ENCODE data around the gene ZC3H7A. TPM values are rescaled to one million over a fixed set of nuclear protein-coding genes. Genes with fewer than 3 reads are reported as not detected.

Gene ZC3H7A
- total RNA-seq, 1 experiment from 2014 or later = 70.9 TPM

- Mint-ChIP-seq H3K4me1 (ENCODE audit: low read depth, unreplicated experiment) (peaks cover 49% of the 10 kb centered on the region), H3K27me3 (ENCODE audit: unreplicated experiment) (no peaks in the 10 kb centered on the region), H3K27ac (ENCODE audit: unreplicated experiment) (peak overlapping the region; percentile 47), H3K9me3 (ENCODE audit: low read depth, unreplicated experiment) (no peaks in the 10 kb centered on the region), H3K4me3 (ENCODE audit: low read depth, unreplicated experiment) (no peak overlapping the region), H3K36me3 (ENCODE audit: insufficient read depth, unreplicated experiment) (peaks cover 52% of the 10 kb centered on the region)
- no peak for DNase-seq
- intact Hi-C loops (cut with micrococcal nuclease; ENCODE audit: unreplicated experiment) = loop anchor here (5.0 kb wide), 1 partner anchor 186 kb away; no protein-coding TSS in a partner anchor
- CTCF ChIA-PET = interaction anchor here (0.6 to 0.7 kb wide), 4 partner anchors 10 to 316 kb away, joined by 3 to 7 read pairs (median 4); no protein-coding TSS in a partner anchor
- no TSS peak for BruUV-seq (replicated peaks)
- TF ChIP-seq CTCF (IDR thresholded peaks at IDR 0.05; ENCODE audit: unreplicated experiment) = no peak
Observed at GRCh38 chr16:11717811-11718210, 79.2 kb downstream of the ZC3H7A start.

- BruUV-seq (replicated peaks) = no TSS peak
Observed at GRCh38 chr16:11716336-11716735, 80.7 kb downstream of the ZC3H7A start.

GRCh38 chr16:11715246-11715947 lies 81.7 kb downstream of the ZC3H7A start:
- TSS peak; percentile 2 for BruUV-seq (replicated peaks)
- Mint-ChIP-seq H3K36me3 (ENCODE audit: insufficient read depth, unreplicated experiment) (peaks cover 59% of the 10 kb centered on the region), H3K27me3 (ENCODE audit: unreplicated experiment) (no peaks in the 10 kb centered on the region), H3K4me3 (ENCODE audit: low read depth, unreplicated experiment) (no peak overlapping the region), H3K4me1 (ENCODE audit: low read depth, unreplicated experiment) (peaks cover 38% of the 10 kb centered on the region), H3K9me3 (ENCODE audit: low read depth, unreplicated experiment) (no peaks in the 10 kb centered on the region), H3K27ac (ENCODE audit: unreplicated experiment) (peak overlapping the region; percentile 28)
- intact Hi-C loops (cut with micrococcal nuclease; ENCODE audit: unreplicated experiment) = loop anchor here (5.0 kb wide), 1 partner anchor 183 kb away; no protein-coding TSS in a partner anchor
- CTCF ChIA-PET = interaction anchor here (0.5 to 1.9 kb wide), 10 partner anchors 10 to 1138 kb away, joined by 3 to 14 read pairs (median 4); partner anchors contain the start of gene ZC3H7A
- DNase-seq = no peak
- TF ChIP-seq CTCF (IDR thresholded peaks at IDR 0.05; ENCODE audit: unreplicated experiment) = no peak

More at GRCh38 chr16:11716336-11716735, 80.7 kb downstream of the ZC3H7A start:
- CTCF ChIA-PET = interaction anchor here (0.7 to 1.9 kb wide), 5 partner anchors 10 to 320 kb away, joined by 3 to 8 read pairs (median 5); no protein-coding TSS in a partner anchor
- H3K36me3 Mint-ChIP-seq (ENCODE audit: insufficient read depth, unreplicated experiment) = peaks cover 62% of the 10 kb centered on the region
- H3K27me3 Mint-ChIP-seq (ENCODE audit: unreplicated experiment) = no peaks in the 10 kb centered on the region
- DNase-seq = no peak
- peak overlapping the region; percentile 5 for H3K4me3 Mint-ChIP-seq (ENCODE audit: low read depth, unreplicated experiment)
- intact Hi-C loops (cut with micrococcal nuclease; ENCODE audit: unreplicated experiment) = loop anchor here (5.0 kb wide), 1 partner anchor 184 kb away; no protein-coding TSS in a partner anchor
- peak overlapping the region; percentile 28 for H3K27ac Mint-ChIP-seq (ENCODE audit: unreplicated experiment)
- H3K4me1 Mint-ChIP-seq (ENCODE audit: low read depth, unreplicated experiment) = peaks cover 38% of the 10 kb centered on the region
- H3K9me3 Mint-ChIP-seq (ENCODE audit: low read depth, unreplicated experiment) = no peaks in the 10 kb centered on the region
- TF ChIP-seq CTCF (IDR thresholded peaks at IDR 0.05; ENCODE audit: unreplicated experiment) = no peak

- Mint-ChIP-seq H3K27ac (ENCODE audit: unreplicated experiment) (no peak overlapping the region), H3K4me3 (ENCODE audit: low read depth, unreplicated experiment) (no peak overlapping the region), H3K36me3 (ENCODE audit: insufficient read depth, unreplicated experiment) (peaks cover 65% of the 10 kb centered on the region), H3K4me1 (ENCODE audit: low read depth, unreplicated experiment) (peaks cover 29% of the 10 kb centered on the region), H3K9me3 (ENCODE audit: low read depth, unreplicated experiment) (no peaks in the 10 kb centered on the region), H3K27me3 (ENCODE audit: unreplicated experiment) (no peaks in the 10 kb centered on the region)
- no peak for DNase-seq
- no peak for TF ChIP-seq CTCF (IDR thresholded peaks at IDR 0.05; ENCODE audit: unreplicated experiment)
- CTCF ChIA-PET = interaction anchor here (0.6 to 1.2 kb wide), 2 partner anchors 10 to 617 kb away, joined by 3 read pairs; no protein-coding TSS in a partner anchor
- no TSS peak for BruUV-seq (replicated peaks)
- intact Hi-C loops (cut with micrococcal nuclease; ENCODE audit: unreplicated experiment) = no loop called here
Observed at GRCh38 chr16:11712122-11712521, 84.9 kb downstream of the ZC3H7A start.

Data from Calu3 (cell line).